ENCODE data around the gene RAB7B. TPM values are rescaled to one million over a fixed set of nuclear protein-coding genes. Genes with fewer than 3 reads are reported as not detected.

RAB7B gene
- total and polyA plus RNA-seq, 9 donors = 0.12 to 11.5 (median 3.6) TPM

GRCh38 chr1:205961405-205961804, 41.8 kb downstream of the RAB7B start:
- Histone ChIP-seq H3K4me3 (no peak overlapping the region), H3K4me1 (ENCODE audit: insufficient read depth) (peaks cover 5% of the 10 kb centered on the region), H3K27ac (no peak overlapping the region), H3K36me3 (no peaks in the 10 kb centered on the region), H3K9me3 (no peaks in the 10 kb centered on the region), H3K27me3 (no peaks in the 10 kb centered on the region)
- TF ChIP-seq EP300 (IDR thresholded peaks at IDR 0.05) (no peak), POLR2A (IDR thresholded peaks at IDR 0.05) (no peak), CTCF (IDR thresholded peaks at IDR 0.05) (no peak)
- intact Hi-C loops (cut with DNase I) = no loop called here
- WGBS, 3 donors = 45 to 68% (median 50%) methylated on average over 2 of the region's 2 CpGs
- DNase-seq = no peak

DNA sequence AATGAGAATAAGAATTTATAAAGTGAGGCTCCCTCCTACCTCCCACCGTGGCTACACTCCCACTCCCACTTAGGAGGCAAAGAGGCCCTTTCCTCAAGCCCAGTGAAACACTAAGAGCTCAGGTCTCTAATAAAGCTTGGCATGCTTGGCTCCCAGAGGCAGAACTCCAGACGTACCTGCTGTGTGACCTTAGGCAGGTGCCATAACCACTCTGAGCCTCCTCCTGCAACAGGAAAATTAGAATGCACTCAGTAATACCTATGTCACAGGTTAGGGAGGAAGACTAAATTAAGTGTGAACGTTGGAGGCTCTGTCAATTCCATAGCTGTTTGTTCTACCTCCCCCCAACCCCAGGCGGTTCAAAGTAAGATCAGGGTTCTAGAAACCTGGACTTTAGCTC, 43.4 kb downstream of the RAB7B start:
- no peak overlapping the region for H3K4me3 ChIP-seq

DNA sequence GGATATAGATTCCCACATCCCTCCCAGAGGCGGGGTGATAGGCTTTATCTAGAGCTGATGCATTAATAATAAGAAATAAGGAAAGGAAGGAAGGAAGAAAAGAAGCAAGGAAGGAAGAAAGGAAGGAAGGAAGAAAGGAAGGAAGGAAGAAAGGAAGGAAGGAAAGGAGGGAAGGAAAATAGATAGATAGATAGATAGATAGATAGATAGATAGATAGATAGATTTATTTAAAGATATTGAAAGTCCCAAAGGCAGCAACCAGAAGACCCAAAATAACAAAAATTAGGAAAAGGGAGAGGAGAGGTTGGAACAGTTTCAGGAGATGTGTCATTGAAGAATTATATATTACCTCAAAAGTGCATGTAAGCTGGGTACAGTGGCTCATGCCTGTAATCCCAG, 47.7 kb downstream of the RAB7B start:
- 69 to 78% (median 72%) methylated on average over 1 of the region's 1 CpG for WGBS, 3 donors
- Histone ChIP-seq H3K9me3 (no peaks in the 10 kb centered on the region), H3K27ac (no peak overlapping the region), H3K27me3 (no peaks in the 10 kb centered on the region), H3K4me1 (ENCODE audit: insufficient read depth) (no peaks in the 10 kb centered on the region), H3K4me3 (no peak overlapping the region), H3K36me3 (no peaks in the 10 kb centered on the region)
- intact Hi-C loops (cut with DNase I) = no loop called here
- TF ChIP-seq EP300 (IDR thresholded peaks at IDR 0.05) = no peak
- TF ChIP-seq POLR2A (IDR thresholded peaks at IDR 0.05) = no peak
- no peak for TF ChIP-seq CTCF (IDR thresholded peaks at IDR 0.05)
- no peak for DNase-seq

More for the DNA sequence above, 43.4 kb downstream of the RAB7B start:
- no peak for DNase-seq
- Histone ChIP-seq H3K27me3 (no peaks in the 10 kb centered on the region), H3K4me1 (ENCODE audit: insufficient read depth) (peaks cover 5% of the 10 kb centered on the region), H3K9me3 (no peaks in the 10 kb centered on the region), H3K27ac (no peak overlapping the region), H3K36me3 (no peaks in the 10 kb centered on the region)
- intact Hi-C loops (cut with DNase I) = no loop called here
- 53 to 64% (median 55%) methylated on average over 4 of the region's 4 CpGs for WGBS, 3 donors
- TF ChIP-seq CTCF (IDR thresholded peaks at IDR 0.05) = no peak
- no peak for TF ChIP-seq EP300 (IDR thresholded peaks at IDR 0.05)
- TF ChIP-seq POLR2A (IDR thresholded peaks at IDR 0.05) = no peak

DNA sequence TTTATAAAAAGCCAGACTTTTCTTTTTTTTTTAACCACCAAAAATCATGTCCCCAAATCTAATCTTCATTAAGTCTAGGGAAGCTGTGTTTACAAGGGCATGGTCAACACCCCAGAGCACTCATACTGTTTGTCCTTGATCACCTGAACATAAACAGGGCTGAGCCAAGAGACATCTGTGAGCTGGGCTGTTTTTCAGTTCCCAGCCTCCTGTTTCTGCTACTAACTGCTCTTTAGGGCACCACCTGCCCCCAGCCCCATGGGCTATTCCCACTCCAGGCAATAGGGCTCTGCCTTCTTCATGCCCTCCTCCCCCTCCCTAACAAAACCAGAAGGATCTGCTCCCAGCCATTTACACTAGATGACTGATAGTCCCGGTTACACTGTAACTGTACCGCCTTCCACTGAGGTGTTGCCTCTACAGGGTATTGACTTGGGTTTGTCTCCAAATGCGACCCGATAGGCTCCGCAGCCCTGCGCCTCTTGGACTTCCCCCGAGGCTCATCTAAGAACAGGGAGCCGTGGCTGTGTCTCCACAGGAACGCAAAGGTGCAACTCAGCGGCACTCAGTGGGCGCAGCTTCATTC, 48.3 kb downstream of the RAB7B start:
- Histone ChIP-seq H3K27me3 (no peaks in the 10 kb centered on the region), H3K27ac (no peak overlapping the region), H3K36me3 (no peaks in the 10 kb centered on the region), H3K9me3 (no peaks in the 10 kb centered on the region), H3K4me1 (ENCODE audit: insufficient read depth) (no peaks in the 10 kb centered on the region), H3K4me3 (no peak overlapping the region)
- DNase-seq = no peak
- WGBS, 3 donors = 62 to 75% (median 68%) methylated on average over 11 of the region's 11 CpGs
- intact Hi-C loops (cut with DNase I) = no loop called here
- TF ChIP-seq CTCF (IDR thresholded peaks at IDR 0.05) (no peak), EP300 (IDR thresholded peaks at IDR 0.05) (no peak)

Measured in ovary (tissue), 9 donors.